ENCODE data around the gene CA6. TPM values are rescaled to one million over a fixed set of nuclear protein-coding genes. Genes with fewer than 3 reads are reported as not detected.
A peak's percentile ranks its signal among the peaks of the same experiment; 100 is the strongest.
"Not testable (repeated sequence)": the region's sequence is repeated elsewhere in the genome, so short reads cannot be mapped to it uniquely, and the experiment has no call there.

CA6 gene
- total and polyA plus RNA-seq, 12 donors, result 0.17 TPM; not detected in 11

DNA sequence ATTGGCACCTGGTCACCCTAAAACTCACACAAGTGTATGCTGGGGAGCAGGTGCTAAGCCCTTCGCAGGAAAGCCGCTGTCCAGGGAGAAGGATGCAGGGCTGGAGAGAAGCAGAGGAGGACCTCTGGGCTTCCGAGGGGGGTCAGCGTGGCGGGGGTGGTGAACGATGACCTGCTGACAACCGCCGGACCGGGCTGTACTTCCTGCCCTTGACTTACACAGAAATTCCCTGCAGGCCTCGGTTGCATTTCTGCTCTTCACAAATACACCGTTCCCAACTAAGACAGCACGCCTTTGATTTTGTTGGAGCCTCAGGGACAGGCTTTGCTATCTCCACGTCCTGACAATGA, 42.9 kb downstream of the CA6 start:
- Histone ChIP-seq H3K4me1 (replicated peaks in 1 of 2) (peaks cover 0 to 7% of the 10 kb centered on the region in 2 donors), H3K27ac (no peak overlapping the region), H3K36me3 (replicated peaks in 1 of 2) (no peaks in the 10 kb centered on the region), H3K9me3 (replicated peaks in 1 of 3) (no peaks in the 10 kb centered on the region), H3K4me3 (no peak overlapping the region), H3K27me3 (no peaks in the 10 kb centered on the region)
- DNase-seq, result no peak
- no peak for TF ChIP-seq POLR2A (IDR thresholded peaks at IDR 0.05)
- TF ChIP-seq, protein P1, sequence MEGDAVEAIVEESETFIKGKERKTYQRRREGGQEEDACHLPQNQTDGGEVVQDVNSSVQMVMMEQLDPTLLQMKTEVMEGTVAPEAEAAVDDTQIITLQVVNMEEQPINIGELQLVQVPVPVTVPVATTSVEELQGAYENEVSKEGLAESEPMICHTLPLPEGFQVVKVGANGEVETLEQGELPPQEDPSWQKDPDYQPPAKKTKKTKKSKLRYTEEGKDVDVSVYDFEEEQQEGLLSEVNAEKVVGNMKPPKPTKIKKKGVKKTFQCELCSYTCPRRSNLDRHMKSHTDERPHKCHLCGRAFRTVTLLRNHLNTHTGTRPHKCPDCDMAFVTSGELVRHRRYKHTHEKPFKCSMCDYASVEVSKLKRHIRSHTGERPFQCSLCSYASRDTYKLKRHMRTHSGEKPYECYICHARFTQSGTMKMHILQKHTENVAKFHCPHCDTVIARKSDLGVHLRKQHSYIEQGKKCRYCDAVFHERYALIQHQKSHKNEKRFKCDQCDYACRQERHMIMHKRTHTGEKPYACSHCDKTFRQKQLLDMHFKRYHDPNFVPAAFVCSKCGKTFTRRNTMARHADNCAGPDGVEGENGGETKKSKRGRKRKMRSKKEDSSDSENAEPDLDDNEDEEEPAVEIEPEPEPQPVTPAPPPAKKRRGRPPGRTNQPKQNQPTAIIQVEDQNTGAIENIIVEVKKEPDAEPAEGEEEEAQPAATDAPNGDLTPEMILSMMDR (IDR thresholded peaks at IDR 0.05), result no peak
- WGBS, 4 donors, result 56 to 68% (median 67%) methylated on average over 9 to 13 of the region's 13 CpGs
- intact Hi-C loops (cut with DNase I), result loop anchor here (5.0 kb wide), 2 partner anchors 66 to 126 kb away; no protein-coding TSS in a partner anchor

DNA sequence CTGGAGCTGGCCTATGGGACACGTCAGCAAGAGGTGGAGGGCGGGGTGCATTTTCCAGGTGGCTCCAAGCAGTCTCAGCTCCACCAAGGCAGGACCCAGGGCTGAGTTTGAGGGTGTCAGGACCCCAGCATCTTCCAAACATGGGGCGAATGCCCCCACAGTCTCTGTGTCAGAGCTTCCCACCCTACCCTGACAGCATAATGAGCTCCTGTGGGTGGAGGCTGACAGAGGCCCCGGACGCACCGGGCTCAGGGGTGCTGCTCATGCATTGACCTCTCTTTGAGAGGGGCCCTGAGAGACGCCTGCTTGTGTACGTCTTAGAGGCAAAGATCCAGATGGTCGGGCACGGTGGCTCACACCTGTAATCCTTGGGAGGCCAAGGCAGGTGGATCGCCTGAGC, 43.4 kb downstream of the CA6 start:
- Histone ChIP-seq H3K36me3 (replicated peaks in 1 of 2) (no peaks in the 10 kb centered on the region), H3K9me3 (replicated peaks in 1 of 3) (no peaks in the 10 kb centered on the region), H3K27ac (no peak overlapping the region), H3K4me3 (no peak overlapping the region), H3K27me3 (no peaks in the 10 kb centered on the region), H3K4me1 (replicated peaks in 1 of 2) (peaks cover 0 to 7% of the 10 kb centered on the region in 2 donors)
- intact Hi-C loops (cut with DNase I), result loop anchor here (5.0 kb wide), 2 partner anchors 67 to 127 kb away; no protein-coding TSS in a partner anchor
- 87 to 95% (median 88%) methylated on average over 4 to 11 of the region's 11 CpGs for WGBS, 4 donors
- DNase-seq, result no peak
- TF ChIP-seq POLR2A (IDR thresholded peaks at IDR 0.05), result no peak
- TF ChIP-seq, protein P1 (IDR thresholded peaks at IDR 0.05), result no peak

DNA sequence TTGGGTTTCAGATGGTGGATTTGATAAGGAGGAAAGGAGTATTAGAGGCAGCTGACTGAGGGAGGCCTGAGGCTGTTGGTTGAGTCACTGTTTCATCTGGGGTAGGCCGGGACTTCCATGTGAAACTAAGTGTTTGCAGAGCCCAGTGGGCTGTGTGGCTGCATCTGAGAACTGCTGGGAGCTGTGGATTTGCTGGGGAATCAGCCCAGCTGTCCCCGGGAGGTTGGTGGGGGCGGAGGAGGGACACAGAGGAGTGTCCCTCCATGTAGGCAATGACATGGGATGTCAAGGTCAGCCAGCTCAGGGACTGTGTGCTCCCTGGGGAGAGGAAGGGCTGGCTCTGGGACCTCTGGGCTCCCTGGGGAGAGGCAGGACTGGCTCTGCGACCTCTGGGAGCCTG, 44.2 kb downstream of the CA6 start:
- 66 to 78% (median 73%) methylated on average over 3 to 4 of the region's 4 CpGs for WGBS, 4 donors
- no peak overlapping the region for H3K4me3 ChIP-seq
- TF ChIP-seq, protein P1 (IDR thresholded peaks at IDR 0.05), result no peak
- no peak for TF ChIP-seq POLR2A (IDR thresholded peaks at IDR 0.05)
- DNase-seq, result no peak
- no peaks in the 10 kb centered on the region for H3K27me3 ChIP-seq
- peaks cover 0 to 7% of the 10 kb centered on the region in 2 donors for H3K4me1 ChIP-seq (replicated peaks in 1 of 2)
- H3K36me3 ChIP-seq (replicated peaks in 1 of 2), result no peaks in the 10 kb centered on the region
- H3K9me3 ChIP-seq (replicated peaks in 1 of 3), result no peaks in the 10 kb centered on the region
- intact Hi-C loops (cut with DNase I), result loop anchor here (5.0 kb wide), 2 partner anchors 68 to 128 kb away; no protein-coding TSS in a partner anchor
- no peak overlapping the region for H3K27ac ChIP-seq

DNA sequence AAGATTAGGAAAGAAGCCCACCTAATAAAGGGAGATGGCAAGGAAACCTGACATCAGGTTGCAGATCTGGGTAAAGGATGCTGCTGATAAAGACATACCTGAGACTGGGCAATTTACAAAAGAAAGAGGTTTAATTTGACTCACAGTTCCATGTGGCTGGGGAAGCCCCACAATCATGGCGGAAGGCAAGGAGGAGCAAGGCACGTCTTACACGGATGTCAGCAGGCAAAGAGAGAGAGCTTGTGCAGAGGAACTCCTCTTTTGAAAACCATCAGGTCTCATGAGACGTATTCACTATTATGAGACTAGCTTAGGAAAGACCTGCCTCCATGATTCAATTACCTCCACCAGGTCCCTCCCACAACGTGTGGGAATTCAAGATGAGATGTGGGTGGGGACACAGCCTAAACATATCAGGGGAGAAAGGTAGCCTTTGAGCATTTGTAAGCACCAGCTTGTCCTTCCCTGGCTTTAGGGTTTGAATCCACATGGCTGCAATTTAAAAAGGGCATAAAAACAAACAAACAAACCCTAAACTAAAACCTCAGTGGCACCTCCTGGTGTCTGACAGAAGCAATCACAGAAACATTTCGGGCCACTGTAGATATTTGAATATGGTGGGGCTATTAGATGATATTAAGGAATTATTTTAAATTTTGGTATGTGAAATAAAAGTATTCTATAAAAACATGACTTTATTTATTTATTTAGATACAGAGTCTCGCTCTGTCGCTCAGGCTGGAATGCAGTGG, 47.4 kb downstream of the CA6 start:
- H3K27me3 ChIP-seq, result no peaks in the 10 kb centered on the region
- TF ChIP-seq, protein P1 (IDR thresholded peaks at IDR 0.05), result peak in 1 of 6 experiments; percentile 18
- no peak for TF ChIP-seq POLR2A (IDR thresholded peaks at IDR 0.05)
- H3K9me3 ChIP-seq (replicated peaks in 1 of 3), result no peaks in the 10 kb centered on the region
- intact Hi-C loops (cut with DNase I), result no loop called here
- no peak overlapping the region for H3K4me3 ChIP-seq
- H3K36me3 ChIP-seq (replicated peaks in 1 of 2), result no peaks in the 10 kb centered on the region
- H3K4me1 ChIP-seq (replicated peaks in 1 of 2), result peaks cover 0 to 2% of the 10 kb centered on the region in 2 donors
- 90 to 94% (median 93%) methylated on average over 8 of the region's 8 CpGs for WGBS, 4 donors
- no peak overlapping the region for H3K27ac ChIP-seq
- DNase-seq, result no peak

DNA sequence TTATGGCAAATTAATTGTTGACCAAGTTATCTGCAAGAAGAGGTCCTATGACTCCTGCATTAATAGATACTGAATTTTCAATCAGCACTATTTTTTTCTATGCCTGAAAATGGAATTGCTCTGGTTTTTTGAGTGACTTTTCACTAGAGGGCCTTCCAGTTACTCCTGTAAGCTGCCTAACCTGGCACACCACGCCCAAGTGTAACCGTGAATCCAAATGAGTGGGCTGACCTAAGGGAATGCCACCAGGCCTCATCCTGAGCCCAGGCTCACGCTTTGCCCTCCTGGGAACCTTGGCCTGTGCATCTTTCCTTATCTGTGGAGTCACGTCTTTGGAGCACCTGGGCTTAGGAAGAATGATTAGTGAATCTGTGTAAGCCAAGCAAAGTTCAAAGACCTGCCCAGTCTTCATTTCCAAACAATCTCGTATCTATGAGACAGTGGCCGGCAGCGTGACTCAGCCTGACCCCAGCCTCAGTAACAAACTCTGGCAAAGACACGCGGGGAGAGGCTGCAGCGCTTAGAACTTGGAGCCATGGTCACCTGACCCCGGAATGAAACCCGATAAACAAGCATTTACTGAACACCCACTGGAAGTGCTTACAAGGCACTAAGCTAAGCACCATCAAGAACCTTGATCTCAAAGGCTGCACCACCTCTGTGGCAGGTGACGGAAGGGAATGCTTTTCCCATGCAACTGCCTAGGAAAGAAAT, 48.5 kb downstream of the CA6 start:
- H3K27me3 ChIP-seq; H3K36me3 ChIP-seq (replicated peaks in 1 of 2); H3K9me3 ChIP-seq (replicated peaks in 1 of 3); H3K27ac ChIP-seq; H3K4me1 ChIP-seq (replicated peaks in 1 of 2); H3K4me3 ChIP-seq; DNase-seq; intact Hi-C loops (cut with DNase I): not testable (repeated sequence)
- 84 to 95% (median 87%) methylated on average over 6 to 12 of the region's 13 CpGs for WGBS, 4 donors

DNA sequence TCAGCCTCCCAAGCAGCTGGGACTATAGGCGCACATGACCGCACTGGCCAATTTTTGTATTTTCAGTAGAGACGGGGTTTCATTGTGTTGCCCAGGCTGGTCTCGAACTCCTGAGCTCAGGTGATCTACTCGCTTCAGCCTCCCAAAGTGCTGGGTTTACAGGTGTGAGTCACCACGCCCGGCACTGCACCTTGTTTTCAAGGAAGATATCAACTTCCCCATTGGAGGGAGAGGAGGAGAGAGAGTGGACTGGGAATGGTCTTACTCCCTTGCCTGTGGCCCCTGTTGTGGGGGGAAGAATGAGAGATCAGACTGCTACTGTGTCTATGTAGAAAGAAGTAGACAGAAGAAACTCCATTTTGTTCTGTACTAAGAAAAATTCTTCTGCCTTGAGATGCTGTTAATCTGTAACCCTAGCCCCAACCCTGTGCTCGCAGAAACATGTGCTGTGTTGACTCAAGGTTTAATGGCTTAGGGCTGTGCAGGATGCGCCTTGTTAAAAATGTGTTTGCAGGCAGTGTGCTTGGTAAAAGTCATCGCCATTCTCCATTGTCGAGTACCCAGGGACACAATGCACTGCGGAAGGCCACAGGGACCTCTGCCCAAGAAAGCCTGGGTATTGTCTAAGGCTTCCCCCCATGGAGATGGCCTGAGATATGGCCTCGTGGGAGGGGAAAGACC, 56.0 kb downstream of the CA6 start:
- not testable (repeated sequence) for H3K27ac ChIP-seq; H3K4me1 ChIP-seq (replicated peaks in 1 of 2); H3K27me3 ChIP-seq; H3K4me3 ChIP-seq; H3K9me3 ChIP-seq (replicated peaks in 1 of 3); H3K36me3 ChIP-seq (replicated peaks in 1 of 2); DNase-seq
- 85 to 92% (median 88%) methylated on average over 11 to 13 of the region's 13 CpGs for WGBS, 4 donors
- intact Hi-C loops (cut with DNase I), result loop anchor here in 1 of 2 donors (5.0 kb wide), 1 partner anchor 79 kb away; no protein-coding TSS in a partner anchor
